ENCODE measurements around the gene EZH1.

- TF ChIP-seq CTCF (IDR thresholded peaks at IDR 0.05; ENCODE audit: low read length): no peak
- no peak for TF ChIP-seq EZH2 (IDR thresholded peaks at IDR 0.05; ENCODE audit: borderline replicate concordance, low read length)
These were observed 68.8 kb downstream of the EZH1 start for GRCh38 chr17:42675965-42676423.

Measured in OCI-LY1 (cell line).